Hepatocyte (in vitro differentiated cells): Measurements from ENCODE around the gene ZBTB25.

Experiments used
- CTCF ChIP-seq: fragments of 200-600 bp; sonication (generic); IDR thresholded peaks from 2 replicates; pipeline ENCODE4 v1.5.1; 2016; ENCODE audit warnings: antibody characterized with exemption, mild to moderate bottlenecking; ENCODE audit not compliant: poor library complexity
- EZH2 ChIP-seq: fragments of 200-600 bp; sonication (generic); IDR thresholded peaks from 2 replicates; pipeline ENCODE4 v1.6.1; 2016; ENCODE audit warnings: antibody characterized with exemption, mild to moderate bottlenecking, borderline replicate concordance
- EZH2phosphoT487 ChIP-seq: fragments of 200-600 bp; sonication (generic); IDR thresholded peaks from one replicate; pipeline ENCODE4 v1.6.1; 2018; ENCODE audit warnings: antibody characterized with exemption, mild to moderate bottlenecking, low read depth, moderate library complexity; ENCODE audit not compliant: unreplicated experiment, severe bottlenecking

- no peak for TF ChIP-seq CTCF
- TF ChIP-seq EZH2: no peak
- no peak for TF ChIP-seq EZH2phosphoT487
Observed at GRCh38 chr14:64400829-64401459, 102.7 kb downstream of the ZBTB25 start.
